Retinal pigment epithelial cell (primary cell): ENCODE data around the gene CD82.

ENCODE experiments used
- DNase-seq: peaks from one replicate; pipeline ENCODE4 v3.0.0-alpha.2; 2010; ENCODE audit warnings: low read depth
- H3K4me3 ChIP-seq: 2 replicates; pipeline ENCODE4 v1.5.1; 2011; ENCODE audit warnings: mild to moderate bottlenecking, low read length, control low read depth, moderate library complexity
- CTCF ChIP-seq: conservative IDR thresholded peaks from 2 replicates; pipeline ENCODE4 v1.5.1; 2011; ENCODE audit warnings: low read depth, low read length, control low read depth, inconsistent platforms

The CD82 gene

DNA sequence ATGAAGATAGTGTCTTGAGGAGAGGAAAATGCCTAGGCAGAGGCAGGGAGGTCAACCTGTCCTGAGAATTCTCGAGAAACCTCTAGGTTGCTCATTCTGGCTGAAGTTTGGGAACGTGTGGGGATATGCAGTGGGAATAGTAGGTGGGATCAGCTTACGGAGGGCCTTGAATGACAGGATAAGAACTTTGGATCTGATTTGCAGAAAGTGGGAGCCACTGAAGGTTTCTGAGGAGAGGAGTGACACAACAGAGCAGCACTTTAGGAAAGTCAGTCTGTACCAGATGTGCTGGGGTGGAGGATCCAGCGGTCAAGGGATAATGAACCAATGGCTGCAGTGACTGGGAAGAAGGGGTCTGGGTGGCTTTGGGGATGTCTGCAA, 2.4 kb downstream of the CD82 start:
- DNase-seq, result no peak
- no peak overlapping the region for H3K4me3 ChIP-seq
- TF ChIP-seq CTCF, result no peak

GRCh38 chr11:44568331-44568657, 2.8 kb downstream of the CD82 start:
- TF ChIP-seq CTCF, result no peak
- DNase-seq, result no peak
- no peak overlapping the region for H3K4me3 ChIP-seq

DNA sequence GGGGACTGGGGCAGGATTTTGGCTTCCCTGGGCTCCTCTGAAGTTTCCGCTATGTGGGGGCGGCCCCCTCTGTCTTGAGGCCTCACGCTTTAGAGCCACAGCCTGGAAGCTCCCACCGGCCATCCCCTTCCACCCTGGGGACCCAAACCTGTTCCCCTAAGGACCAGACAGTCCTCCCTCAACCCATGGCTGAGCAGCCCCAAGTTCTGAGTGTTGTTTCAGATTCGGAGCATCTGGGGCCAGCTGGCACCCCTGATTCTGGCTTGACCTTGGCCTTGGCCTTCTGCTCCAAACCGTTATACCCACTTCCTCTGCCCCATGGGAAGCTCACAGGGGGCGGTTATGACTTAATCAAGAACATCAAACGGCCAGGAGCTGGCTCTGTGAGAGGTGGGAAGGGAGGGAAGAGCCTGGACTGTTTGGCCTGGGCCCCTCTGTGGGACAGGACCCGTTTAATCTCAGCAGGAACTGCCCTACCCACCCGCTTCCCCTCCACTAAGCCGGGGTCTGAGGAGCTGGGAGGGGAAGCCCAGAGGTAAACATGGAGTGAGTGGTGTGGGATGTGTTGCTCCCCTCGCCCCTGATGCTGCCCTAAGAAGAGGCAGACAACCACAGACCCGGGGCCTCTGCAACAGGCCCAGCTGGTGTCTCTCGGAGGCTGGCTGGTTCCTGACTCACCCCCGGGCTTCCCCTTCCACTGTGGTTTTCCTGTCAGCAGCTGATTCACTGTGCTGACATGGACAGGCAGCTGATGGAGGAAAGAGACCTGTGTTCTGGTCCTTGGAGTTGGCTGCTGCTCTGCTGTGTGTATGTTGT, 3.4 kb downstream of the CD82 start:
- DNase-seq, result peak; percentile 69
- H3K4me3 ChIP-seq, result no peak overlapping the region
- TF ChIP-seq CTCF, result no peak

DNA sequence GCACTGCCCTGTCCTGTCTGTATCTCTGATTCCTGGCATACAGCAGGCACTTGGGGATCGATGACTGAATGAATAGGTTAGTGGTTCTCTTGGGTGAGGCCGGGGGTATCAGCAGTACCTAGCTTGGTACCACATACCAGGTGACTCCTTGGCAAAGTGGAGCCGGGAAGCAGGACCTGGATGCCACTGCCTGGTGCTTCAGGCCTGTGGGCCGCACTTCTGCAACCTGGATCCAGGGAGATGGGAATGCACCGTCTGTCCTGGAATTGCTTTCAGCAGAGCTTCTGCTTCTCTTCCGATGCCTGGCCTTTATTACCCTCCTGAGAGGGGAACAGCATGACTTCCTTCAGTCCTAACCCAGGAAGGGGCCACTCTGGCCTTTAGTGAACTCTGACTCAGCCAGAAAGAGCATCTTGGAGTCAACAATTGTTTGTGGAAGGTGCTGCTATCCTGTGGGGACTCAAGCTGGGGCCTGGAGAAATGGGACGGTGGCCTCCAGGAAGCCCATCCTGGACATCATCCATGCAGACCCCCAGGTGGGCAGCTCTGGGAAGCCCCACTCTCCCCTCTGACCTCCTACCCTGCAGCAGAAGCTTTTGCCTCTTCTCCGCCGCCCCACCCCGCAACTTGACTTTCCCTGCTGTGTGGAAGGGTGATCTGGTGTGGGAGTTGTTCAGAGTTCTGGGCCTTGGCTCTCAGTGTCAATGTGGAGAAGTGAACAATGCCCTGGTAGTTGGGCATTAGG, 5.1 kb downstream of the CD82 start:
- no peak for DNase-seq
- no peak for TF ChIP-seq CTCF
- H3K4me3 ChIP-seq, result no peak overlapping the region

- no peak for TF ChIP-seq CTCF
- no peak overlapping the region for H3K4me3 ChIP-seq
- no peak for DNase-seq
These were observed 6.4 kb downstream of the CD82 start for GRCh38 chr11:44571871-44572270.

DNA sequence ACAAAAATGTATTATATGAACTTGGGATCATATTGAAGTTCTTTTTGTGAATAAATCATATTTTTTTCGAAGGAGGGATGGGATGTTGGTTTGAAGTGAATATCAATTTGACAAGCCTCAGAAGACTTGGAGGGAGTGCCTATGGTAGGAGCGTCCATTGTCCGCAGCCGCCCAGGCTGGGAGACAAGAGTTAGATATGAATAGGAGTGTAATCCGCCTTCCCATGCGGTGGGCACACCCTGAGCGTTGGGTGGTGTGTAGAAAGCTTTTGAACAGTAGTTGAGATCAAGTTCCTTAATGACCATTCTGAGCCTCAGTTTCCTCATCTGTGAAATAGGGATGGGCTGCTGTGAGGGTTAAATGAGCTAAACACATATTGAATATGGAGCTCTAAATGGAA, 7.0 kb downstream of the CD82 start:
- DNase-seq, result no peak
- no peak overlapping the region for H3K4me3 ChIP-seq
- no peak for TF ChIP-seq CTCF

- no peak for DNase-seq
- H3K4me3 ChIP-seq, result no peak overlapping the region
These were observed 7.4 kb downstream of the CD82 start for GRCh38 chr11:44572884-44573283.

More at GRCh38 chr11:44572884-44573283, 7.4 kb downstream of the CD82 start:
- TF ChIP-seq CTCF, result no peak
